ENCODE results near the gene CCDC88C. TPM values are rescaled to one million over a fixed set of nuclear protein-coding genes. Genes with fewer than 3 reads are reported as not detected.

The CCDC88C gene
- total and polyA plus RNA-seq, 3 donors from 2014 or later, result 36.5 to 51.3 (median 47.4) TPM

GRCh38 chr14:91399868-91400640, 17.6 kb downstream of the CCDC88C start:
- DNase-seq, result no peak

GRCh38 chr14:91398707-91399106, 18.9 kb downstream of the CCDC88C start:
- intact Hi-C loops (cut with DNase I; ENCODE audit: low total_unique reads), result no loop called here
- no peak for DNase-seq
- TF ChIP-seq, protein P1, sequence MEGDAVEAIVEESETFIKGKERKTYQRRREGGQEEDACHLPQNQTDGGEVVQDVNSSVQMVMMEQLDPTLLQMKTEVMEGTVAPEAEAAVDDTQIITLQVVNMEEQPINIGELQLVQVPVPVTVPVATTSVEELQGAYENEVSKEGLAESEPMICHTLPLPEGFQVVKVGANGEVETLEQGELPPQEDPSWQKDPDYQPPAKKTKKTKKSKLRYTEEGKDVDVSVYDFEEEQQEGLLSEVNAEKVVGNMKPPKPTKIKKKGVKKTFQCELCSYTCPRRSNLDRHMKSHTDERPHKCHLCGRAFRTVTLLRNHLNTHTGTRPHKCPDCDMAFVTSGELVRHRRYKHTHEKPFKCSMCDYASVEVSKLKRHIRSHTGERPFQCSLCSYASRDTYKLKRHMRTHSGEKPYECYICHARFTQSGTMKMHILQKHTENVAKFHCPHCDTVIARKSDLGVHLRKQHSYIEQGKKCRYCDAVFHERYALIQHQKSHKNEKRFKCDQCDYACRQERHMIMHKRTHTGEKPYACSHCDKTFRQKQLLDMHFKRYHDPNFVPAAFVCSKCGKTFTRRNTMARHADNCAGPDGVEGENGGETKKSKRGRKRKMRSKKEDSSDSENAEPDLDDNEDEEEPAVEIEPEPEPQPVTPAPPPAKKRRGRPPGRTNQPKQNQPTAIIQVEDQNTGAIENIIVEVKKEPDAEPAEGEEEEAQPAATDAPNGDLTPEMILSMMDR (IDR thresholded peaks at IDR 0.05), result no peak
- no peak for TF ChIP-seq POLR2A (IDR thresholded peaks at IDR 0.05)

More at GRCh38 chr14:91399868-91400640, 17.6 kb downstream of the CCDC88C start:
- intact Hi-C loops (cut with DNase I; ENCODE audit: low total_unique reads), result no loop called here
- WGBS, 2 donors, result 78 to 81% methylated on average over 20 of the region's 20 CpGs
- Histone ChIP-seq H3K4me3 (no peak overlapping the region), H3K36me3 (ENCODE audit: low read depth, missing control alignments) (no peaks in the 10 kb centered on the region), H3K4me1 (peaks cover 17% of the 10 kb centered on the region), H3K27me3 (no peaks in the 10 kb centered on the region), H3K9me3 (no peaks in the 10 kb centered on the region), H3K27ac (no peak overlapping the region)
- no peak for TF ChIP-seq POLR2A (IDR thresholded peaks at IDR 0.05)
- TF ChIP-seq, protein P1 (IDR thresholded peaks at IDR 0.05), result no peak

GRCh38 chr14:91397965-91398591, 19.5 kb downstream of the CCDC88C start:
- TF ChIP-seq POLR2A (IDR thresholded peaks at IDR 0.05), result no peak
- TF ChIP-seq, protein P1 (IDR thresholded peaks at IDR 0.05), result no peak
- Histone ChIP-seq H3K4me3 (no peak overlapping the region), H3K27me3 (no peaks in the 10 kb centered on the region), H3K4me1 (peaks cover 15% of the 10 kb centered on the region), H3K9me3 (no peaks in the 10 kb centered on the region), H3K27ac (no peak overlapping the region), H3K36me3 (ENCODE audit: low read depth, missing control alignments) (no peaks in the 10 kb centered on the region)
- 83 to 85% methylated on average over 8 of the region's 8 CpGs for WGBS, 2 donors
- intact Hi-C loops (cut with DNase I; ENCODE audit: low total_unique reads), result no loop called here
- DNase-seq, result no peak

More at GRCh38 chr14:91398707-91399106, 18.9 kb downstream of the CCDC88C start:
- Histone ChIP-seq H3K27ac (no peak overlapping the region), H3K36me3 (ENCODE audit: low read depth, missing control alignments) (no peaks in the 10 kb centered on the region), H3K4me1 (peaks cover 17% of the 10 kb centered on the region), H3K27me3 (no peaks in the 10 kb centered on the region), H3K9me3 (no peaks in the 10 kb centered on the region), H3K4me3 (no peak overlapping the region)
- WGBS, 2 donors, result 93 to 100% methylated on average over 6 of the region's 6 CpGs

- intact Hi-C loops (cut with DNase I; ENCODE audit: low total_unique reads), result no loop called here
- Histone ChIP-seq H3K4me3 (no peak overlapping the region), H3K27ac (no peak overlapping the region), H3K36me3 (ENCODE audit: low read depth, missing control alignments) (no peaks in the 10 kb centered on the region), H3K27me3 (no peaks in the 10 kb centered on the region), H3K4me1 (peaks cover 8% of the 10 kb centered on the region), H3K9me3 (no peaks in the 10 kb centered on the region)
- no peak for DNase-seq
- 69 to 73% methylated on average over 14 to 15 of the region's 15 CpGs for WGBS, 2 donors
- TF ChIP-seq POLR2A (IDR thresholded peaks at IDR 0.05), result no peak
- TF ChIP-seq, protein P1 (IDR thresholded peaks at IDR 0.05), result no peak
Measured at GRCh38 chr14:91396959-91397815, 20.4 kb downstream of the CCDC88C start.
